Parathyroid adenoma (tissue), 2 donors: ENCODE results near the gene ABCC1.

Experiments
- H2AFZ ChIP-seq: fragments of 300-600 bp; sonication (generic); one replicate; pipeline ENCODE4 v1.7.0; 2017; ENCODE audit warnings: antibody characterized with exemption, mild to moderate bottlenecking
- H3K27ac ChIP-seq: fragments of 300-600 bp; sonication (generic); one replicate; pipeline ENCODE4 v1.7.0; 2017
- H3K27me3 ChIP-seq: fragments of 300-600 bp; sonication (generic); one replicate; pipeline ENCODE4 v1.7.0; 2017; ENCODE audit warnings: low read length; ENCODE audit not compliant: control insufficient read depth, insufficient read depth
- H3K36me3 ChIP-seq: fragments of 300-600 bp; sonication (generic); one replicate; pipeline ENCODE4 v1.7.0; 2017; ENCODE audit warnings: low read length; ENCODE audit not compliant: control insufficient read depth, insufficient read depth
- H3K4me1 ChIP-seq: fragments of 300-600 bp; sonication (generic); one replicate; pipeline ENCODE4 v1.7.0; 2017; ENCODE audit warnings: control low read depth
- H3K4me2 ChIP-seq: fragments of 300-600 bp; sonication (generic); one replicate; pipeline ENCODE4 v1.7.0; 2017; ENCODE audit warnings: low read length
- H3K4me3 ChIP-seq: fragments of 300-600 bp; sonication (generic); one replicate; pipeline ENCODE4 v1.7.0; 2017; ENCODE audit warnings: low read depth, low read length
- H3K79me2 ChIP-seq: fragments of 300-600 bp; sonication (generic); one replicate; pipeline ENCODE4 v1.7.0; 2017; ENCODE audit warnings: control low read depth
- H3K9ac ChIP-seq: fragments of 300-600 bp; sonication (generic); one replicate; pipeline ENCODE4 v1.7.0; 2017; ENCODE audit warnings: mild to moderate bottlenecking
- H3K9me3 ChIP-seq: fragments of 300-600 bp; sonication (generic); one replicate; pipeline ENCODE4 v1.7.0; 2017; ENCODE audit warnings: low read length; ENCODE audit not compliant: control insufficient read depth
- CTCF ChIP-seq: fragments of 300-600 bp; sonication (generic); IDR thresholded peaks from one replicate; pipeline ENCODE4 v1.7.0; 2017; ENCODE audit warnings: antibody characterized with exemption, mild to moderate bottlenecking
- donor health status: primary hyperparathyroidism.

Gene ABCC1

GRCh38 chr16:16073891-16074881, 124.8 kb downstream of the ABCC1 start:
- no peaks in the 10 kb centered on the region for H3K9me3 ChIP-seq
- H3K4me3 ChIP-seq, result no peak overlapping the region
- H3K4me1 ChIP-seq, result peaks cover 13% of the 10 kb centered on the region
- peaks cover 3% of the 10 kb centered on the region for H3K79me2 ChIP-seq
- H3K9ac ChIP-seq, result no peak overlapping the region
- no peaks in the 10 kb centered on the region for H3K27me3 ChIP-seq
- H3K36me3 ChIP-seq, result no peaks in the 10 kb centered on the region
- no peak overlapping the region for H3K4me2 ChIP-seq
- H2AFZ ChIP-seq, result no peak overlapping the region
- no peak overlapping the region for H3K27ac ChIP-seq
- no peak for TF ChIP-seq CTCF

GRCh38 chr16:16075488-16076422, 126.3 kb downstream of the ABCC1 start:
- TF ChIP-seq CTCF, result no peak
- peaks cover 4% of the 10 kb centered on the region for H3K79me2 ChIP-seq
- no peak overlapping the region for H3K4me3 ChIP-seq
- H3K9ac ChIP-seq, result no peak overlapping the region
- H3K4me2 ChIP-seq, result no peak overlapping the region
- no peaks in the 10 kb centered on the region for H3K9me3 ChIP-seq
- H3K27me3 ChIP-seq, result no peaks in the 10 kb centered on the region
- H3K36me3 ChIP-seq, result no peaks in the 10 kb centered on the region
- no peak overlapping the region for H3K27ac ChIP-seq
- peaks cover 13% of the 10 kb centered on the region for H3K4me1 ChIP-seq
- H2AFZ ChIP-seq, result no peak overlapping the region

GRCh38 chr16:16076423-16076813, 127.0 kb downstream of the ABCC1 start:
- H3K4me1 ChIP-seq, result peaks cover 12% of the 10 kb centered on the region
- no peaks in the 10 kb centered on the region for H3K27me3 ChIP-seq
- no peak overlapping the region for H3K4me2 ChIP-seq
- no peak overlapping the region for H3K4me3 ChIP-seq
- H3K9me3 ChIP-seq, result no peaks in the 10 kb centered on the region
- H2AFZ ChIP-seq, result no peak overlapping the region
- peaks cover 4% of the 10 kb centered on the region for H3K79me2 ChIP-seq
- H3K36me3 ChIP-seq, result no peaks in the 10 kb centered on the region
- no peak overlapping the region for H3K9ac ChIP-seq
- no peak overlapping the region for H3K27ac ChIP-seq
- TF ChIP-seq CTCF, result no peak

- no peak overlapping the region for H3K9ac ChIP-seq
- peaks cover 4% of the 10 kb centered on the region for H3K79me2 ChIP-seq
- no peak for TF ChIP-seq CTCF
- no peak overlapping the region for H2AFZ ChIP-seq
- no peaks in the 10 kb centered on the region for H3K9me3 ChIP-seq
- no peaks in the 10 kb centered on the region for H3K27me3 ChIP-seq
- no peak overlapping the region for H3K4me3 ChIP-seq
- no peaks in the 10 kb centered on the region for H3K36me3 ChIP-seq
- no peaks in the 10 kb centered on the region for H3K4me1 ChIP-seq
- no peak overlapping the region for H3K27ac ChIP-seq
- H3K4me2 ChIP-seq, result no peak overlapping the region
Observed at GRCh38 chr16:16080465-16081065, 131.1 kb downstream of the ABCC1 start.
